Kidney (tissue), 14 donors: ENCODE data around the gene RNF40. TPM values are rescaled to one million over a fixed set of nuclear protein-coding genes. Genes with fewer than 3 reads are reported as not detected.
A peak's percentile ranks its signal among the peaks of the same experiment; 100 is the strongest.

Experiments
- DNase-seq, 5 donors: peaks; one replicate each; pipeline ENCODE4 v3.0.0-alpha.2; 2013 to 2020
- FAIRE-seq: peaks from 2 replicates; lab custom pipeline; 2012; peaks lifted over from hg19 to GRCh38; lab: Jason Lieb, UNC
- H3K27ac ChIP-seq, 2 donors: one replicate each; pipeline ENCODE4 v1.7.0; 2013; ENCODE audit warnings: low read depth in 2 of 2, low read length in 2 of 2, inconsistent platforms in 1 of 2
- H3K27me3 ChIP-seq: one replicate; pipeline ENCODE4 v1.7.1; 2013; ENCODE audit warnings: low read length, inconsistent platforms; ENCODE audit not compliant: control insufficient read depth, insufficient read depth
- H3K36me3 ChIP-seq, 3 donors: one replicate each; pipeline versions ENCODE4 v1.7.0 to v1.7.1; 2013; ENCODE audit warnings: low read length in 3 of 3, control low read depth in 1 of 3, inconsistent platforms in 1 of 3; ENCODE audit not compliant: insufficient read depth in 3 of 3, control insufficient read depth in 2 of 3
- H3K4me1 ChIP-seq, 3 donors: one replicate each; pipeline versions ENCODE4 v1.7.0 to v1.7.1; 2013; ENCODE audit warnings: low read length in 3 of 3, inconsistent platforms in 1 of 3, low read depth in 1 of 3; ENCODE audit not compliant: control insufficient read depth in 2 of 3, insufficient read depth in 2 of 3
- H3K4me3 ChIP-seq, 3 donors: one replicate each; pipeline versions ENCODE4 v1.7.0 to v1.8.1; 2013; ENCODE audit warnings: low read length in 3 of 3, control low read depth in 1 of 3, inconsistent platforms in 1 of 3
- H3K9ac ChIP-seq, 3 donors: one replicate each; pipeline versions ENCODE4 v1.7.0 to v1.7.1; 2013; ENCODE audit warnings: low read length in 3 of 3, control low read depth in 1 of 3, inconsistent platforms in 1 of 3
- H3K9me3 ChIP-seq, 3 donors: one replicate each; pipeline versions ENCODE4 v1.7.0 to v1.7.1; 2013; ENCODE audit warnings: low read length in 3 of 3, control low read depth in 1 of 3, inconsistent platforms in 1 of 3; ENCODE audit not compliant: control insufficient read depth in 2 of 3, insufficient read depth in 1 of 3
- intact Hi-C: fragments of 100-400 bp; cut with DNase I; formaldehyde crosslinking; loops from one replicate; pipeline ENCODE4 v1.11.1; 2022
- polyA plus RNA-seq: library from polyadenylated mRNA; stranded (reverse); fragments of 350-450 nt; fragmentation: Illumina TruSeq; extraction: RNeasy Lipid Tissue Mini Kit (QIAGEN cat#74804); gene quantifications from one replicate; pipeline ENCODE4 v1.2.3, GENCODE V29; 2014; ENCODE audit warnings: low read depth, low replicate concordance; ENCODE audit not compliant: insufficient read depth
- total RNA-seq: library from RNA; stranded (reverse); fragmentation: NEBNext Ultra II Directional; extraction: Animal tissue kit (Norgen Biotek cat#: 25700); gene quantifications from one replicate; pipeline ENCODE4 v1.2.1, GENCODE V29; 2021
- TF ChIP-seq, protein P1 (sequence below): IDR thresholded peaks from 3 replicates; pipeline ENCODE4 v1.5.1; 2012; ENCODE audit warnings: mild to moderate bottlenecking, moderate library complexity, borderline replicate concordance; ENCODE audit not compliant: insufficient read depth; ENCODE audit errors: extremely low read depth
- donor health status: control.
- donor health status: control.
- donor health status: control.
- donor health status: control.
- donor health status: control.
- donor health status: DM: yes; HTN: yes; CAD: no.
- donor health status: Normal renal cell carcinoma (clear cell type).

The RNF40 gene
- total and polyA plus RNA-seq, 2 donors from 2014 or later, result 74.3 to 109 TPM

DNA sequence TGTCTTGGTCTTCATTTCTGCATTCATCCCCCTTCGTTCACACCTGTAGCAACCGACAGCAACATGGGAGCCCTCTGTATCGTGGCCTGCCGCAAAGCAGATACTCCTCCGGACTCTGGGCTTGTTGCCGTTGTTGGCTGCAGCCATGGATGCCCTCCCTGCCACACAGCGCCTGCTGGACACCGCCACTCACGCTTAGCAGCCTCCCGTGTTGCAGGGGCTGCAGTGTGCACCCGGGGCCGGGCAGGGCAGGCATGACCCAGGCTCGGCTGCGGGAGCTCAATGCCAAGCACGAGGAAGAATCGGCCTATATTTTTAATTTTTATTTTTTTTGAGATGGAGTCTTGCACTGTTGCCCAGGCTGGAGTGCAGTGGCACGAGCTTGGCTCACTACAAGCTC, 59.8 kb downstream of the RNF40 start:
- H3K27me3 ChIP-seq, result no peaks in the 10 kb centered on the region
- no peaks in the 10 kb centered on the region for H3K9me3 ChIP-seq
- DNase-seq (peak in 1 of 5 donors; percentile 57), FAIRE-seq (no peak)
- H3K9ac ChIP-seq, result no peak overlapping the region
- no peak overlapping the region for H3K4me3 ChIP-seq
- intact Hi-C loops, result no loop called here
- no peak overlapping the region for H3K27ac ChIP-seq
- TF ChIP-seq, protein P1, sequence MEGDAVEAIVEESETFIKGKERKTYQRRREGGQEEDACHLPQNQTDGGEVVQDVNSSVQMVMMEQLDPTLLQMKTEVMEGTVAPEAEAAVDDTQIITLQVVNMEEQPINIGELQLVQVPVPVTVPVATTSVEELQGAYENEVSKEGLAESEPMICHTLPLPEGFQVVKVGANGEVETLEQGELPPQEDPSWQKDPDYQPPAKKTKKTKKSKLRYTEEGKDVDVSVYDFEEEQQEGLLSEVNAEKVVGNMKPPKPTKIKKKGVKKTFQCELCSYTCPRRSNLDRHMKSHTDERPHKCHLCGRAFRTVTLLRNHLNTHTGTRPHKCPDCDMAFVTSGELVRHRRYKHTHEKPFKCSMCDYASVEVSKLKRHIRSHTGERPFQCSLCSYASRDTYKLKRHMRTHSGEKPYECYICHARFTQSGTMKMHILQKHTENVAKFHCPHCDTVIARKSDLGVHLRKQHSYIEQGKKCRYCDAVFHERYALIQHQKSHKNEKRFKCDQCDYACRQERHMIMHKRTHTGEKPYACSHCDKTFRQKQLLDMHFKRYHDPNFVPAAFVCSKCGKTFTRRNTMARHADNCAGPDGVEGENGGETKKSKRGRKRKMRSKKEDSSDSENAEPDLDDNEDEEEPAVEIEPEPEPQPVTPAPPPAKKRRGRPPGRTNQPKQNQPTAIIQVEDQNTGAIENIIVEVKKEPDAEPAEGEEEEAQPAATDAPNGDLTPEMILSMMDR, result no peak
- H3K4me1 ChIP-seq, result no peaks in the 10 kb centered on the region
- H3K36me3 ChIP-seq, result no peaks in the 10 kb centered on the region

Other genes with a start within 250 kb of the RNF40 start
- gene ZNF768, start 235.8 kb upstream of the RNF40 start, total RNA-seq, result 36.2 TPM
- gene ZNF768, start 235.8 kb upstream of the RNF40 start, polyA plus RNA-seq, result 46.9 TPM
- gene ZNF747, start 227.5 kb upstream of the RNF40 start, total RNA-seq, result 11.6 TPM
- gene ZNF747, start 227.5 kb upstream of the RNF40 start, polyA plus RNA-seq, result 10.1 TPM
- gene ZNF764, start 203.9 kb upstream of the RNF40 start, total RNA-seq, result 11.9 TPM
- 4.4 TPM for gene ZNF764, start 203.9 kb upstream of the RNF40 start, polyA plus RNA-seq
- 16.7 TPM for gene ZNF688, start 190.6 kb upstream of the RNF40 start, total RNA-seq
- 32.7 TPM for gene ZNF688, start 190.6 kb upstream of the RNF40 start, polyA plus RNA-seq
- 18.5 TPM for gene ZNF785, start 176.6 kb upstream of the RNF40 start, total RNA-seq
- 6.3 TPM for gene ZNF785, start 176.6 kb upstream of the RNF40 start, polyA plus RNA-seq
- gene ZNF689, start 151.9 kb upstream of the RNF40 start, total RNA-seq, result 9.0 TPM
- gene ZNF689, start 151.9 kb upstream of the RNF40 start, polyA plus RNA-seq, result 3.9 TPM
- gene PRR14, start 111.4 kb upstream of the RNF40 start, total RNA-seq, result 51.6 TPM
- gene PRR14, start 111.4 kb upstream of the RNF40 start, polyA plus RNA-seq, result 44.2 TPM
- gene FBRS, start 103.9 kb upstream of the RNF40 start, total RNA-seq, result 66.2 TPM
- 26.3 TPM for gene FBRS, start 103.9 kb upstream of the RNF40 start, polyA plus RNA-seq
- gene SRCAP, start 63.2 kb upstream of the RNF40 start, total RNA-seq, result 71.9 TPM
- gene SRCAP, start 63.2 kb upstream of the RNF40 start, polyA plus RNA-seq, result 1.6 TPM
- gene PHKG2, start 13.9 kb upstream of the RNF40 start, total RNA-seq, result 27.8 TPM
- gene PHKG2, start 13.9 kb upstream of the RNF40 start, polyA plus RNA-seq, result 34.9 TPM
- 12.2 TPM for gene CFAP119, start 260 bp upstream of the RNF40 start, total RNA-seq
- gene CFAP119, start 260 bp upstream of the RNF40 start, polyA plus RNA-seq, result 13.5 TPM
- gene ZNF629, start 24.9 kb downstream of the RNF40 start, total RNA-seq, result 19.8 TPM
- 8.1 TPM for gene ZNF629, start 24.9 kb downstream of the RNF40 start, polyA plus RNA-seq
- gene BCL7C, start 131.8 kb downstream of the RNF40 start, total RNA-seq, result 40.0 TPM
- gene BCL7C, start 131.8 kb downstream of the RNF40 start, polyA plus RNA-seq, result 77.9 TPM
- 7.3 TPM for gene CTF1, start 134.3 kb downstream of the RNF40 start, total RNA-seq
- gene CTF1, start 134.3 kb downstream of the RNF40 start, polyA plus RNA-seq, result 13.0 TPM
- gene FBXL19, start 161.2 kb downstream of the RNF40 start, total RNA-seq, result 18.9 TPM
- 7.4 TPM for gene FBXL19, start 161.2 kb downstream of the RNF40 start, polyA plus RNA-seq
- gene ORAI3, start 186.7 kb downstream of the RNF40 start, total RNA-seq, result 23.1 TPM
- 32.3 TPM for gene ORAI3, start 186.7 kb downstream of the RNF40 start, polyA plus RNA-seq
- gene SETD1A, start 195.4 kb downstream of the RNF40 start, total RNA-seq, result 18.8 TPM
- 4.8 TPM for gene SETD1A, start 195.4 kb downstream of the RNF40 start, polyA plus RNA-seq
- 40.5 TPM for gene HSD3B7, start 222.9 kb downstream of the RNF40 start, total RNA-seq
- 24.4 TPM for gene HSD3B7, start 222.9 kb downstream of the RNF40 start, polyA plus RNA-seq
- gene STX1B, start 248.3 kb downstream of the RNF40 start, total RNA-seq, result 1.7 TPM
- gene STX1B, start 248.3 kb downstream of the RNF40 start, polyA plus RNA-seq, result 0.22 TPM